HG03460 (cell line): Measurements from ENCODE around the gene NTRK3.

Source experiments
- ATAC-seq: cut with Tn5 transposase; IDR thresholded peaks from one replicate; pipeline ENCODE4 v1.9.1; 2021; ENCODE audit not compliant: unreplicated experiment

NTRK3 gene

GRCh38 chr15:88126695-88127431, 129.7 kb downstream of the NTRK3 start:
- no peak for ATAC-seq

- ATAC-seq, result no peak
Measured at GRCh38 chr15:88125576-88125975, 131.0 kb downstream of the NTRK3 start.

- no peak for ATAC-seq
Measured at GRCh38 chr15:88124199-88124598, 132.3 kb downstream of the NTRK3 start.

- no peak for ATAC-seq
Measured at GRCh38 chr15:88121968-88122530, 134.5 kb downstream of the NTRK3 start.

GRCh38 chr15:88120026-88120425, 136.5 kb downstream of the NTRK3 start:
- no peak for ATAC-seq

GRCh38 chr15:88118741-88119140, 137.8 kb downstream of the NTRK3 start:
- ATAC-seq, result no peak

GRCh38 chr15:88118035-88118434, 138.5 kb downstream of the NTRK3 start:
- no peak for ATAC-seq

- ATAC-seq, result no peak
Measured at GRCh38 chr15:88115486-88116152, 140.9 kb downstream of the NTRK3 start.

- ATAC-seq, result no peak
Measured at GRCh38 chr15:88113613-88114308, 142.8 kb downstream of the NTRK3 start.

GRCh38 chr15:88108991-88109390, 147.5 kb downstream of the NTRK3 start:
- ATAC-seq, result no peak

GRCh38 chr15:88108477-88108876, 148.1 kb downstream of the NTRK3 start:
- ATAC-seq, result no peak

- no peak for ATAC-seq
Measured at GRCh38 chr15:88106074-88106473, 150.5 kb downstream of the NTRK3 start.

GRCh38 chr15:88104357-88104756, 152.2 kb downstream of the NTRK3 start:
- ATAC-seq, result no peak

GRCh38 chr15:88100181-88100580, 156.4 kb downstream of the NTRK3 start:
- no peak for ATAC-seq

GRCh38 chr15:88098361-88098760, 158.2 kb downstream of the NTRK3 start:
- ATAC-seq, result no peak

- no peak for ATAC-seq
Measured at GRCh38 chr15:88091444-88092016, 165.0 kb downstream of the NTRK3 start.

- ATAC-seq, result no peak
Measured at GRCh38 chr15:88090481-88091011, 166.0 kb downstream of the NTRK3 start.

- ATAC-seq, result no peak
Measured at GRCh38 chr15:88089731-88090130, 166.8 kb downstream of the NTRK3 start.

GRCh38 chr15:88089024-88089620, 167.4 kb downstream of the NTRK3 start:
- ATAC-seq, result no peak
